ENCODE data around the gene ASB11.
A peak's percentile ranks its signal among the peaks of the same experiment; 100 is the strongest.

ASB11 gene

GRCh38 chrX:15299941-15300851, 15.2 kb downstream of the ASB11 start:
- POLR2A ChIA-PET, result no interaction called here
- no peak overlapping the region for H3K4me3 ChIP-seq (ENCODE audit: low read depth, low read length)

GRCh38 chrX:15298780-15299179, 16.7 kb downstream of the ASB11 start:
- CTCF ChIA-PET, result interaction anchor here (1.0 to 4.1 kb wide), 4 partner anchors 11 to 169 kb away, joined by 3 to 50 read pairs (median 4); no protein-coding TSS in a partner anchor
- 0 out of 2 replicates have a peak, but pooled peaks have one; percentile 10 for TF ChIP-seq ZNF341 (tag by site-specific recombination; IDR thresholded peaks at IDR 0.05; ENCODE audit: low read depth)
- no peak for TF ChIP-seq ZBTB10 (tag by site-specific recombination; IDR thresholded peaks at IDR 0.05)
- Histone ChIP-seq H3K4me1 (ENCODE audit: control insufficient read depth, insufficient read depth, low read length) (no peaks in the 10 kb centered on the region), H3K4me3 (ENCODE audit: low read depth, low read length) (no peak overlapping the region), H3K27ac (ENCODE audit: extremely low read depth, low read depth, low read length) (no peak overlapping the region), H3K36me3 (ENCODE audit: control insufficient read depth in 2 of 2, insufficient read depth in 1 of 2, low read length in 2 of 2) (no peaks in the 10 kb centered on the region), H3K9me3 (ENCODE audit: control insufficient read depth, insufficient read depth, low read depth, low read length) (no peaks in the 10 kb centered on the region)
- POLR2A ChIA-PET, result no interaction called here

More at GRCh38 chrX:15299941-15300851, 15.2 kb downstream of the ASB11 start:
- CTCF ChIA-PET, result interaction anchor here (0.6 to 4.1 kb wide), 42 partner anchors 8 to 1380 kb away, joined by 3 to 50 read pairs (median 4); no protein-coding TSS in a partner anchor
- no peaks in the 10 kb centered on the region for H3K4me1 ChIP-seq (ENCODE audit: control insufficient read depth, insufficient read depth, low read length)
- no peak overlapping the region for H3K27ac ChIP-seq (ENCODE audit: extremely low read depth, low read depth, low read length)
- TF ChIP-seq ZNF121 (tag by site-specific recombination; IDR thresholded peaks at IDR 0.05) (no peak), ZNF654 (tag by site-specific recombination; IDR thresholded peaks at IDR 0.05; ENCODE audit: low read depth) (peak; percentile 58), ZBTB17 (tag by site-specific recombination; IDR thresholded peaks at IDR 0.05) (no peak)
- H3K9me3 ChIP-seq (ENCODE audit: control insufficient read depth, insufficient read depth, low read depth, low read length), result no peaks in the 10 kb centered on the region
- H3K36me3 ChIP-seq (ENCODE audit: control insufficient read depth in 2 of 2, insufficient read depth in 1 of 2, low read length in 2 of 2), result no peaks in the 10 kb centered on the region

GRCh38 chrX:15298201-15298600, 17.2 kb downstream of the ASB11 start:
- Histone ChIP-seq H3K9me3 (ENCODE audit: control insufficient read depth, insufficient read depth, low read depth, low read length) (no peaks in the 10 kb centered on the region), H3K4me1 (ENCODE audit: control insufficient read depth, insufficient read depth, low read length) (no peaks in the 10 kb centered on the region), H3K27ac (ENCODE audit: extremely low read depth, low read depth, low read length) (no peak overlapping the region), H3K4me3 (ENCODE audit: low read depth, low read length) (no peak overlapping the region), H3K36me3 (ENCODE audit: control insufficient read depth in 2 of 2, insufficient read depth in 1 of 2, low read length in 2 of 2) (no peaks in the 10 kb centered on the region)
- ChIA-PET POLR2A (no interaction called here), CTCF (interaction anchor here (0.8 to 4.1 kb wide), 2 partner anchors 11 to 170 kb away, joined by 3 to 50 read pairs; no protein-coding TSS in a partner anchor)
- TF ChIP-seq ZNF148 (tag by site-specific recombination; IDR thresholded peaks at IDR 0.05; ENCODE audit: borderline replicate concordance) (no peak), ZNF292 (tag by site-specific recombination; IDR thresholded peaks at IDR 0.05; ENCODE audit: borderline replicate concordance, low read depth) (no peak), ZNF514 (tag by site-specific recombination; IDR thresholded peaks at IDR 0.05) (no peak), ZNF398 (tag by site-specific recombination; IDR thresholded peaks at IDR 0.05) (no peak), SP2 (tag by site-specific recombination; IDR thresholded peaks at IDR 0.05) (no peak), ZNF473 (tag by site-specific recombination; IDR thresholded peaks at IDR 0.05) (no peak), MYNN (tag by site-specific recombination; IDR thresholded peaks at IDR 0.05; ENCODE audit: borderline replicate concordance) (no peak), ZNF174 (tag by site-specific recombination; IDR thresholded peaks at IDR 0.05) (no peak), SCRT2 (tag by site-specific recombination; IDR thresholded peaks at IDR 0.05) (peak; percentile 48; the same call in 1 of the 2 replicates), PRDM2 (tag by site-specific recombination; IDR thresholded peaks at IDR 0.05; ENCODE audit: borderline replicate concordance) (no peak), SCRT1 (tag by site-specific recombination; IDR thresholded peaks at IDR 0.05; ENCODE audit: borderline replicate concordance) (peak; percentile 47)
